IMR-90 (cell line): ENCODE measurements around the gene LPGAT1. TPM values are rescaled to one million over a fixed set of nuclear protein-coding genes. Genes with fewer than 3 reads are reported as not detected.

Experiments
- ATAC-seq: fragments of 200-7000 bp; cut with Tn5 transposase; 2 replicates; pipeline ENCODE4 v1.9.1; 2020; ENCODE audit warnings: low read depth, mild to moderate bottlenecking, moderate library complexity
- BruUV-seq: library from RNA; stranded (reverse); fragments of 400-500 nt; replicated peaks from 2 replicates; lab custom pipeline; 2021; lab: Mats Ljungman, UMichigan
- CTCF ChIA-PET: fragments of 300-600 bp; formaldehyde crosslinking; extraction: SDS; loops from one replicate; lab custom pipeline; 2021; ENCODE audit warnings: antibody characterized with exemption; lab: Yijun Ruan, JAX
- POLR2A ChIA-PET: fragments of 300-600 bp; sonication (Branson Sonifier 250); formaldehyde crosslinking; loops from one replicate; lab custom pipeline; 2022; ENCODE audit warnings: antibody characterized with exemption; ENCODE audit not compliant: unreplicated experiment; lab: Charles Lee
- DNase-seq: peaks from one replicate; pipeline ENCODE4 v3.0.0; 2013
- H2AFZ ChIP-seq: replicated peaks from 2 replicates; pipeline ENCODE3; 2013; ENCODE audit warnings: low read length, mild to moderate bottlenecking; ENCODE audit not compliant: poor library complexity
- H2AK5ac ChIP-seq: 2 replicates; pipeline ENCODE4 v1.6.1; 2013; ENCODE audit warnings: low read depth, low read length, inconsistent platforms
- H2AK9ac ChIP-seq: replicated peaks from 2 replicates; pipeline ENCODE3; 2013; ENCODE audit warnings: mild to moderate bottlenecking, low read depth, low read length, moderate library complexity; ENCODE audit not compliant: poor library complexity
- H2BK120ac ChIP-seq: 2 replicates; pipeline ENCODE4 v1.6.1; 2013; ENCODE audit warnings: low read depth, low read length, inconsistent platforms
- H2BK15ac ChIP-seq: 3 replicates; pipeline ENCODE4 v1.6.1; 2013; ENCODE audit warnings: low read depth, low read length, inconsistent platforms
- H2BK20ac ChIP-seq: 2 replicates; pipeline ENCODE4 v1.6.1; 2013; ENCODE audit warnings: low read depth, mild to moderate bottlenecking, inconsistent platforms, low read length, moderate library complexity
- H2BK5ac ChIP-seq: 2 replicates; pipeline ENCODE4 v1.6.1; 2013; ENCODE audit warnings: mild to moderate bottlenecking, low read depth, low read length, inconsistent platforms; ENCODE audit not compliant: poor library complexity, severe bottlenecking
- H3K14ac ChIP-seq: replicated peaks from 2 replicates; pipeline ENCODE4 v1.6.1; 2013; ENCODE audit warnings: low read depth, low read length, inconsistent platforms
- H3K18ac ChIP-seq: 2 replicates; pipeline ENCODE4 v1.6.1; 2013; ENCODE audit warnings: low read depth, low read length, control low read depth
- H3K23ac ChIP-seq: 2 replicates; pipeline ENCODE4 v1.6.1; 2013; ENCODE audit warnings: low read depth, low read length, inconsistent platforms
- H3K27ac ChIP-seq: 2 replicates; pipeline ENCODE4 v1.5.1; 2013; ENCODE audit warnings: mild to moderate bottlenecking, control low read depth, low read length; ENCODE audit not compliant: insufficient read depth
- H3K27me3 ChIP-seq: 2 replicates; pipeline ENCODE4 v1.6.1; 2013; ENCODE audit warnings: low read length; ENCODE audit not compliant: control insufficient read depth, insufficient read depth
- H3K36me3 ChIP-seq: 2 replicates; pipeline ENCODE4 v1.6.1; 2013; ENCODE audit warnings: low read length, mixed read lengths; ENCODE audit not compliant: control insufficient read depth, insufficient read depth
- H3K4ac ChIP-seq: 2 replicates; pipeline ENCODE4 v1.6.1; 2013; ENCODE audit warnings: low read depth, low read length, inconsistent platforms
- H3K4me1 ChIP-seq: 2 replicates; pipeline ENCODE4 v1.6.1; 2013; ENCODE audit warnings: low read length, mixed read lengths; ENCODE audit not compliant: control insufficient read depth, insufficient read depth
- H3K4me2 ChIP-seq: 2 replicates; pipeline ENCODE4 v1.6.1; 2013; ENCODE audit warnings: low read depth, mild to moderate bottlenecking, control low read depth, low read length, moderate library complexity
- H3K4me3 ChIP-seq: 2 replicates; pipeline ENCODE4 v1.5.1; 2013; ENCODE audit warnings: low read depth, mild to moderate bottlenecking, control low read depth, low read length, moderate library complexity; ENCODE audit not compliant: insufficient read depth
- H3K56ac ChIP-seq: 2 replicates; pipeline ENCODE4 v1.6.1; 2013; ENCODE audit warnings: low read length, inconsistent platforms; ENCODE audit not compliant: insufficient read depth; ENCODE audit errors: extremely low read depth
- H3K79me1 ChIP-seq, 2 experiments: 2 replicates each; pipeline ENCODE4 v1.6.1; 2013; ENCODE audit warnings: low read length in 2 of 2, inconsistent platforms in 1 of 2, low read depth in 1 of 2
- H3K9ac ChIP-seq: 2 replicates; pipeline ENCODE4 v1.6.1; 2013; ENCODE audit warnings: low read depth, low read length, control low read depth
- H3K9me1 ChIP-seq: 2 replicates; pipeline ENCODE4 v1.6.1; 2013; ENCODE audit warnings: low read length, inconsistent platforms; ENCODE audit not compliant: insufficient read depth
- H3K9me3 ChIP-seq: 2 replicates; pipeline ENCODE4 v1.6.1; 2013; ENCODE audit warnings: low read length; ENCODE audit not compliant: control insufficient read depth, insufficient read depth
- H4K20me1 ChIP-seq: 2 replicates; pipeline ENCODE4 v1.6.1; 2013; ENCODE audit warnings: low read length, inconsistent platforms; ENCODE audit not compliant: insufficient read depth
- H4K5ac ChIP-seq: 2 replicates; pipeline ENCODE4 v1.6.1; 2013; ENCODE audit warnings: mild to moderate bottlenecking, low read depth, low read length, control low read depth
- H4K8ac ChIP-seq, 2 experiments: 2 replicates each; pipeline ENCODE4 v1.6.1; 2013; ENCODE audit warnings: low read depth in 2 of 2, low read length in 2 of 2, control low read depth in 1 of 2, inconsistent platforms in 1 of 2
- H4K91ac ChIP-seq: 2 replicates; pipeline ENCODE4 v1.6.1; 2013; ENCODE audit warnings: low read depth, low read length, inconsistent platforms; ENCODE audit not compliant: insufficient read depth
- CEBPB ChIP-seq: IDR thresholded peaks from 2 replicates; pipeline ENCODE4 v1.6.1; 2012; ENCODE audit warnings: low read depth, low read length, improper control_type of control experiment
- ELK1 ChIP-seq: fragments of 150-350 bp; IDR thresholded peaks from 2 replicates; pipeline ENCODE4 v1.6.1; 2016; ENCODE audit warnings: low read depth, mild to moderate bottlenecking, low read length, moderate library complexity, borderline replicate concordance
- POLR2A ChIP-seq: IDR thresholded peaks from 2 replicates; pipeline ENCODE4 v1.6.1; 2012; ENCODE audit warnings: mild to moderate bottlenecking, low read depth, low read length
- WGBS, 2 experiments: methylation state at CpG; one replicate each; pipeline versions ENCODE4 v1.1.5 to v1.1.7; 2013; ENCODE audit warnings: missing lambda C conversion rate in 2 of 2; ENCODE audit not compliant: insufficient read length in 1 of 2; ENCODE audit errors: extremely low coverage in 2 of 2; 5-methylcytosine and 5-hydroxymethylcytosine counted together
- dilution Hi-C: fragments of 300-500 bp; cut with HindIII; formaldehyde crosslinking; loops from one replicate; pipeline ENCODE4 v1.14.3; 2018; ENCODE audit warnings: low sequenced_read_pairs; ENCODE audit not compliant: unreplicated experiment
- in situ Hi-C: fragments of 300-500 bp; cut with MboI; formaldehyde crosslinking; loops from 3 replicates; pipeline ENCODE4 v1.14.3; 2019; ENCODE audit warnings: low sequenced_read_pairs, inconsistent platforms, mixed read lengths
- intact Hi-C: fragments of 100-400 bp; cut with micrococcal nuclease; formaldehyde crosslinking; loops from 2 replicates; pipeline ENCODE4 v1.10.0; 2022
- polyA plus RNA-seq, 3 experiments: library from polyadenylated mRNA; depleted of rRNA; stranded (reverse); fragments of >200 nt; gene quantifications; 2 replicates each; pipeline ENCODE4 v1.2.3, GENCODE V29; 2012; ENCODE audit warnings: low replicate concordance in 1 of 3
- total RNA-seq: library from RNA; depleted of rRNA; stranded (reverse); fragments of >200 nt; gene quantifications from 2 replicates; pipeline ENCODE4 v1.2.3, GENCODE V29; 2012

The LPGAT1 gene
- total and polyA plus RNA-seq, 2 of the 4 experiments (the other 2 are of a cell fraction), result 6.7 to 13.6 TPM

DNA sequence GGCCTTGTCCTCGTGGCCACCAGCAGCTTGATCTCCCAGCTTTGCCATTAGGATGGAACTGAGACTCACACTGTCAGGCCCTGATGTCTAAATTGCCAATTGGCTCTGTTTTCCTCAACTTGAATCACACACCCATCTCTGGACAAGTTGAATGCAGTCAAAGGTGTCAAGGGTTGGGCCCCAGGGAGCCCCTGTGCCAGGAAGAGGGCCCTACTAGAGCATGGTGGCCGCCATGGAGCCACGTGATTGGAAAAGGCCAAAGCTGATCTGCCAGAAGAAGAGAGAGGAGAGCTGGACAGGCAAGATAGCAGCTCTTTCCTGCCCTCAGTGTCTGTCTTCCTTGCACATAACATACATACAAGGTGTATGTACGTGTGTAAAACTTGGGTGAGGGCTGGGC, 100.2 kb downstream of the LPGAT1 start:
- no peak overlapping the region; the same call in 1 of the 2 replicates for H3K23ac ChIP-seq

More for the DNA sequence above, 100.2 kb downstream of the LPGAT1 start:
- H3K4me3 ChIP-seq, result no peak overlapping the region
- TF ChIP-seq POLR2A (no peak), CEBPB (no peak), ELK1 (no peak)
- ATAC-seq, result no peak
- H3K9me1 ChIP-seq, result peaks cover 5% of the 10 kb centered on the region; the same call in 1 of the 2 replicates
- H2BK5ac ChIP-seq, result no peak overlapping the region
- BruUV-seq, result no TSS peak
- no peaks in the 10 kb centered on the region for H4K20me1 ChIP-seq
- H3K36me3 ChIP-seq, result no peaks in the 10 kb centered on the region
- intact Hi-C loops, result no loop called here
- no peak overlapping the region for H3K14ac ChIP-seq
- H4K5ac ChIP-seq, result no peak overlapping the region
- no peak overlapping the region for H4K91ac ChIP-seq
- H3K4me2 ChIP-seq, result no peak overlapping the region
- H2BK120ac ChIP-seq, result no peak overlapping the region
- H2BK20ac ChIP-seq, result no peak overlapping the region
- H3K18ac ChIP-seq, result no peak overlapping the region
- POLR2A ChIA-PET, result no interaction called here
- H4K8ac ChIP-seq, result no peak overlapping the region
- H2AFZ ChIP-seq, result no peak overlapping the region
- DNase-seq, result no peak
- dilution Hi-C loops, result no loop called here
- CTCF ChIA-PET, result no interaction called here
- no peak overlapping the region for H3K9ac ChIP-seq
- H3K27me3 ChIP-seq, result peaks cover 4% of the 10 kb centered on the region; the same call in 1 of the 2 replicates
- in situ Hi-C loops, result no loop called here
- WGBS, 2 experiments, result no CpG with 5 or more reads among the region's 4 CpGs
- H2BK15ac ChIP-seq, result no peak overlapping the region
- peaks cover 3% of the 10 kb centered on the region for H3K4me1 ChIP-seq
- no peak overlapping the region for H3K56ac ChIP-seq
- no peak overlapping the region for H3K27ac ChIP-seq
- no peak overlapping the region for H3K4ac ChIP-seq
- no peaks in the 10 kb centered on the region for H3K79me1 ChIP-seq
- H3K9me3 ChIP-seq, result no peaks in the 10 kb centered on the region
- no peak overlapping the region for H2AK9ac ChIP-seq
- no peak overlapping the region for H2AK5ac ChIP-seq
